Measurements from ENCODE around the gene FIGNL1.

Gene FIGNL1

GRCh38 chr7:50427518-50427917, 22.6 kb downstream of the FIGNL1 start:
- no peak for DNase-seq (ENCODE audit: low read depth, low spot score)

GRCh38 chr7:50426280-50427045, 23.7 kb downstream of the FIGNL1 start:
- no peak for DNase-seq (ENCODE audit: low read depth, low spot score)

- no peak for DNase-seq (ENCODE audit: low read depth, low spot score)
Observed at GRCh38 chr7:50425318-50425717, 24.8 kb downstream of the FIGNL1 start.

GRCh38 chr7:50423860-50424259, 26.3 kb downstream of the FIGNL1 start:
- DNase-seq (ENCODE audit: low read depth, low spot score) = no peak

- DNase-seq (ENCODE audit: low read depth, low spot score) = no peak
Observed at GRCh38 chr7:50422858-50423257, 27.3 kb downstream of the FIGNL1 start.

- no peak for DNase-seq (ENCODE audit: low read depth, low spot score)
Observed at GRCh38 chr7:50421043-50421442, 29.1 kb downstream of the FIGNL1 start.

- no peak for DNase-seq (ENCODE audit: low read depth, low spot score)
Observed at GRCh38 chr7:50418526-50419290, 31.4 kb downstream of the FIGNL1 start.

- DNase-seq (ENCODE audit: low read depth, low spot score) = peak; percentile 67
Observed at GRCh38 chr7:50418086-50418515, 32.0 kb downstream of the FIGNL1 start.

- no peak for DNase-seq (ENCODE audit: low read depth, low spot score)
Observed at GRCh38 chr7:50416527-50417182, 33.5 kb downstream of the FIGNL1 start.

- no peak for DNase-seq (ENCODE audit: low read depth, low spot score)
Observed at GRCh38 chr7:50415844-50416364, 34.2 kb downstream of the FIGNL1 start.

- no peak for DNase-seq (ENCODE audit: low read depth, low spot score)
Observed at GRCh38 chr7:50413561-50413960, 36.6 kb downstream of the FIGNL1 start.

- no peak for DNase-seq (ENCODE audit: low read depth, low spot score)
Observed at GRCh38 chr7:50412973-50413372, 37.2 kb downstream of the FIGNL1 start.

GRCh38 chr7:50411332-50411731, 38.8 kb downstream of the FIGNL1 start:
- DNase-seq (ENCODE audit: low read depth, low spot score) = no peak

- no peak for DNase-seq (ENCODE audit: low read depth, low spot score)
Observed at GRCh38 chr7:50409856-50410745, 40.0 kb downstream of the FIGNL1 start.

- DNase-seq (ENCODE audit: low read depth, low spot score) = no peak
Observed at GRCh38 chr7:50406935-50407334, 43.2 kb downstream of the FIGNL1 start.

GRCh38 chr7:50405221-50405620, 44.9 kb downstream of the FIGNL1 start:
- DNase-seq (ENCODE audit: low read depth, low spot score) = no peak

- no peak for DNase-seq (ENCODE audit: low read depth, low spot score)
Observed at GRCh38 chr7:50404392-50404791, 45.8 kb downstream of the FIGNL1 start.

GRCh38 chr7:50400114-50400513, 50.0 kb downstream of the FIGNL1 start:
- no peak for DNase-seq (ENCODE audit: low read depth, low spot score)

GRCh38 chr7:50399635-50400034, 50.5 kb downstream of the FIGNL1 start:
- DNase-seq (ENCODE audit: low read depth, low spot score) = no peak

- no peak for DNase-seq (ENCODE audit: low read depth, low spot score)
Observed at GRCh38 chr7:50399206-50399605, 50.9 kb downstream of the FIGNL1 start.

- DNase-seq (ENCODE audit: low read depth, low spot score) = no peak
Observed at GRCh38 chr7:50397971-50398324, 52.2 kb downstream of the FIGNL1 start.
